NK-92 treated with Interleukin-12 subunit alpha and Interleukin-12 subunit beta, amount 100 ng/mL, for 24 hours (cell line): ENCODE measurements around the gene AGRN.
"Not testable (repeated sequence)": the region's sequence is repeated elsewhere in the genome, so short reads cannot be mapped to it uniquely, and the experiment has no call there.

Source experiments
- DNase-seq: peaks from one replicate; lab custom pipeline; 2025; lab: John Stamatoyannopoulos, UW

AGRN gene

DNA sequence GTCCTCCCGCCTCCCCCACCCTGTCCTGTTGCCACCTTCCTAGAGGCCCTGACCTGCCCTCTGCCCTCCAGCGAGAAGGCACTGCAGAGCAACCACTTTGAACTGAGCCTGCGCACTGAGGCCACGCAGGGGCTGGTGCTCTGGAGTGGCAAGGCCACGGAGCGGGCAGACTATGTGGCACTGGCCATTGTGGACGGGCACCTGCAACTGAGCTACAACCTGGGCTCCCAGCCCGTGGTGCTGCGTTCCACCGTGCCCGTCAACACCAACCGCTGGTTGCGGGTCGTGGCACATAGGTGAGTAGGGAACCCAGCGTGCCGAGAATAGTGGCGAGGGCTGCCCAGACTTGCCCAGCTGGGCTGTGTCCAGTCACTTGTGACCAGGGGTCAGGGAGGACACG, 33.8 kb downstream of the AGRN start:
- DNase-seq = no peak

DNA sequence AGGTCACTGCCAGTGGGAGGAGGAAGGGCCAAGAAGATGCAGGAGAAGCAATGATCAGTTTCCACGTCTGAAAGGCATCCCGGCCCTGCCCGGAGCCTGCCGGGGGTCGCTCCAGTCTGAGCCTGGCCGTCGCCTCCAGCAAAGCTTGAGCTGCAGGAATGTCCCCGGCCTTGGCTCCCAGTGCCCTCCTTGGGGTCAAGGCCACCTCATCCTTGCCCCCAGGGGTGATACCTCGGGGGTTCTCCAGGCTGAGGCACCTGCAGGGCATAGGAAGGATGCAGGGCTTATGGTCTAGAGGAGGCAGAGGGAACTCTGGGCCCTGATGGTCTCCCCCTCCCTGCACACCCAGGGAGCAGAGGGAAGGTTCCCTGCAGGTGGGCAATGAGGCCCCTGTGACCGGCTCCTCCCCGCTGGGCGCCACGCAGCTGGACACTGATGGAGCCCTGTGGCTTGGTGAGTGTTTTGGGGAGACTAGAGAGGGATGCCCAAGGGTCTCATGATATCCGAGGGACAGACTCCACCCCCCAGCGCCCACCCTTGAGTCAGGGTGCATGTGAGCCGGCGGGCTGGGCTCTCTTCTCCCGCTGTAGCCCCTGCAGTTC, 34.3 kb downstream of the AGRN start:
- DNase-seq = no peak

DNA sequence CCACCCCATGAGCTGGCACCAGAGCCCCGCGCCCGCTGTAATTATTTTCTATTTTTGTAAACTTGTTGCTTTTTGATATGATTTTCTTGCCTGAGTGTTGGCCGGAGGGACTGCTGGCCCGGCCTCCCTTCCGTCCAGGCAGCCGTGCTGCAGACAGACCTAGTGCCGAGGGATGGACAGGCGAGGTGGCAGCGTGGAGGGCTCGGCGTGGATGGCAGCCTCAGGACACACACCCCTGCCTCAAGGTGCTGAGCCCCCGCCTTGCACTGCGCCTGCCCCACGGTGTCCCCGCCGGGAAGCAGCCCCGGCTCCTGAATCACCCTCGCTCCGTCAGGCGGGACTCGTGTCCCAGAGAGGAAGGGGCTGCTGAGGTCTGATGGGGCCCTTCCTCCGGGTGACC, 35.1 kb downstream of the AGRN start:
- no peak for DNase-seq

DNA sequence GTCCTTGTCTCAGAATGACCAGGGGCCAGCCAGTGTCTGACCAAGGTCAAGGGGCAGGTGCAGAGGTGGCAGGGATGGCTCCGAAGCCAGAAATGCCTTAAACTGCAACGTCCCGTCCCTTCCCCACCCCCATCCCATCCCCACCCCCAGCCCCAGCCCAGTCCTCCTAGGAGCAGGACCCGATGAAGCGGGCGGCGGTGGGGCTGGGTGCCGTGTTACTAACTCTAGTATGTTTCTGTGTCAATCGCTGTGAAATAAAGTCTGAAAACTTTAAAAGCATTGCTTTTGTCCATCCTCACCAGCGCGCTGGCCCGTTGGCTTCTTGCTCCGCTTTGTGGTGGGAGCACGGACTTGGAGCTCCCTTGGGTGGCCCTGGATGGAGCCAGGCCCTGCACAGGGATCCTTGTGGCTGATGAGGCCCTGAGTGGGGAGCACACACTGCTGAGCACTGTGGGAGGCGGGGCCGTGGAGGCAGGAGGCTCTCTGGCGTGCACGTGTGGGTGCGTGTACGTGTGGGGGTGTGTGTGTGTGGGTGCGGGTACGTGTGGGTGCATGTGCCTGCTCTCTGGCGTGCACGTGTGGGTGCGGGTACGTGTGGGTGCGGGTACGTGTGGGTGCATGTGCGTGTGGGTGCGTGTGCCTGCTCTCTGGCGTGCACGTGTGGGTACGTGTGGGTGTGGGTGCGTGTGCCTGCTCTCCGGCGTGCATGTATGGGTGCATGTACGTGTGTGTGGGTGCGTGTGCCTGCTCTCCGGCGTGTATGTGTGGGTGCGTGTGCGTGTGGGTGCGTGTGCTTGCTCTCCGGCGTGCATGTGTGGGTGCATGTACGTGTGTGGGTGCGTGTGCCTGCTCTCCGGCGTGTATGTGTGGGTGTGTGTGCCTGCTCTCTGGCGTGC, 36.2 kb downstream of the AGRN start:
- DNase-seq = no peak

DNA sequence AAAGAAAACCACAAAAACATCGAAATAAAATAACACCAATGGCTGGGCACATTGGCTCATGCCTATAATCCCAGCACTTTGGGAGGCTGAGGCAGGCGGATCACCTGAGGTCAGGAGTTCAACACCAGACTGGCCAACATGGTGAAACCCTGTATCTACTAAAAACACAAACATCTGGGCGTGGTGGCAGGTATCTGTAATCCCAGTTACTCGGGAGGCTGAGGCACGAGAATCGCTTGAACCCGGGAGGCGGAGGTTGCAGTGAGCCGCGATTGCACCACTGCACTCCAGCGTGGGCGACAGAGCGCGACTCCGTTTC, 37.8 kb downstream of the AGRN start:
- DNase-seq = not testable (repeated sequence)

DNA sequence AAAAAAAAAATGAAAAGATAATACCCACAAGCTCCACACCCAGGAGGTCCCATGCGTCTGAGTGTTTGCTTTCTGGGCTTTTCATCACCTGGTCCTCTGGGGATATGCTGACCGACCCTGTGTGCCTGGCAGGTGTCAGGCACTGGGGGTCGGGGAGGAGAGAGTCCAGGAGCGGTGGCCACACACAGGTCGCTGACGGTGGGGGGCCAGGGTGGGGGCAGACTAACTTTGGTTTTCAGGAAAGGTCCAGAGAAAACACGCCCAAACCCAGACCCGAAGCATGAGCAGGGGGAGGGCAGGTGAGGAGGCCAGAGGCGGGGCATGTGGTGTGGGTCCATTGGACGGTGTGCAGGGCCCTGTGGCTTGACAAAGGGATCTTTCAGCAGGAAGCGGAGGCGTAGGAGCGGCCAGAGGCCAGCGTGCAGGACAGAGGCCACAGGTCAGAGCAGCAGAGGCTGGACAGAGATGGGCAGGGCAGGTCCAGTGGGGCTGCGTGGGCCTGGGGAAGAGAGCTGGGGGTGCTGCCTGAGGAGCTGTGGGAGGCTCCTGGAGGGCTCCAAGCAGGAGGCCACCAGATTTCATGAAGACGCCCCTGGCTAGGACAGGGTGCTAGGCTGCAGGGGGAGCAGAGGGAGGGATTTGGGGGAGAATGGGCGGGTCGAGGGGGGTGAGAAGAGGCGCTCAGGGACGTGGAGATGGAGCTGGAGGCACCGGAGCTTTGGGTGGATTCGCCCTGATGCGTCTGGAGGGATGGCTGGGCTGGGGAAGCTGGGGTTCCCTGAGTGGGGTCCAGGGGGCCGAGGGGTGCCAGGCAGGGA, 38.4 kb downstream of the AGRN start:
- no peak for DNase-seq

DNA sequence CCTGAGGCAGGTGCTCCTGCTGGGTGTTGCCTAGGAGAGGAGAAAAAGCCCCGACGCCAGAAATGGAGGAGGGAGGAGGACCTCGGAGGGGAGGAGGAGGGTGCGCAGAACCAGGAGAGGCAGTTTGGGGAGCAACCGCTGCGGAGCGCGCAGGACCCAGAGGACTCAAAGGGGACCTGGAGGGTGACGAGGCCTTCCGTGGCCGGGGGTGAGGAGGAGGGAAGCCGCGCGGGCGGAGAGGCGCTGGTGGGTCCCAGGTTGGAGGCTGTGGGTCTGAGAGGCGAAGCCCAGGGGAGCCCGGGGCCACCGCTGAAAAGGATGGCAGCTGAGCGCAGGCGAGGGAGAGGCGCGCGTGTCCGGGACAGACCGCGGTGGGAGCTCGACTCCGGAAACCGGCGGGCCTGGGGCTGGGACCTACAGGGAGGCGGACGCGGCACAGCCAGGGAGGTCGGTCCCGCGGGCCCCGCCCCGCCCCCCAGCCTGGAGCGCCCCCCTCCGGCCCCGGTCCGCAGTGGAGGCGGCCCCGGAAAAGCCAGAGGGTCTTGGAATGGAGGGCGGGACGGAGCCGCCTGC, 39.1 kb downstream of the AGRN start:
- DNase-seq = no peak

DNA sequence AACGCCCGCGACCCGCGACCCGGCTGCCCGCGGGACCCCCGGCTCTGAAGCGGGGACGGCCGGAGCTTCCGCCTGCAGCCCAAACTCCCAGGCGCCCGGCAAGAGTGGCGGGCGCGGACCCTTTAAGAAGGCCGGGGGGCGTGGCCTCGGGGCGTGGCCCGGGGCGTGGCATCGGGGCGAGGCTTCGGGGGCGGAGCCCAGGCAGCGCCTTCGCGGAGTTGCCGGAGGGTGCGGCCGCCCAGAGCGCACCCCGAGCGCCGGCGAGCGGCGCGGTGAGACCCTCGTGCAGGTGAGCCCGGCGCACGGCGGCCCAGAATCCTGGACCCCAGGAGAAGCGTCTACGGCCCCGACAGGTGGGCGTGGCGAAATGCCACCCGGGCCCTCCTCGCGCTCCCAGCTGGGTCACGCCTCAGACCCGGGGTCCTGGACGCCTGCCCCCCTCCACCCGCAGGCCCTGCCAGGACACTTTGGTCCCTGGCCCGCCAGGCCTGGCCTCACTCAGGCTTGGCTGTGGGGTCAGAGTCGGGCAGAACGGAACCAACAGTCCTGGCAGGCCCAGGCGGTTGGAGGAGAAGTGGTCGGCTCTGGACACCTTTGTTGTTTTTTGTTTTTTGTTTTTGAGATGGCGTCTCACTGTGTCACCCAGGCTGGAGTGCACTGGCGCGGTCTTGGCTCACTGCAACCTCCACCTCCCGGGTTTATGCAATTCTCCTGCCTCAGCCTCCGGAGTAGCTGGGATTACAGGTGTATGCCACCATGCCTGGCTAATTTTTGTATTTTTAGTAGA, 39.8 kb downstream of the AGRN start:
- peak; percentile 62 for DNase-seq

DNA sequence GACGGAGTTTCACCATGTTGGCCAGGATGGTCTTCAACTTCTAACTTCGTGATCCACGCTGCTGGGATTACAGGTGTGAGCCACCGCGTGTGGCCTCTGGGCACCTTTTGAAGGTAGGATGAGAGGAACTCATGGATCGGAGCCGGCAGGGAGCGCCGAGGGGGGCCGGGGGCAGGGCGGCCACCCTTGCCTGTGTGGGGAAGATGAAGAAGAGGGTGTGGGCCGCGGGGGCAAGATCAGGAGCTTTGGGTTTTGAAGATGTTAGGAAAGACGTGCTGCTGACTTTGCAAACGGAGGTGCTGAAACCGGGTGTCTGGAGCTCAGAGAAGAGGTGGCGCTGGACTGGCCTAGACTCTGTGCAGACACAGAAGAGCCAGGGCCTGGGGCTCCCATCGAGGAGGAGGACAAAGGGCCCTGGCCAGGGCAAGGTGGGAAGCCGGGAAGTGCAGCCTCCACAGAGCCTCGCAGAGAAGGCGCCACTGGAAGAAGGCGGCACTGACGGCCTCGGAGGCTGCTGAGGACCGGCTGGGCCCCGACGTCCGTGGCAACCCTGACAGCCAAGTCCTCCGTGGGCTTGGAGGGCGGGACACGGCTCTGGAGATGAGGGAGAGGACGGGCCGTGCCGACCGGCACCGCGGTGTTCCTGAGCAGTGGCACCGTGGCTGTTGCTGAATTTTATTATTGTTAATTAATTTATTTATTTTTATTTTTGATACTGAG, 40.5 kb downstream of the AGRN start:
- no peak for DNase-seq

DNA sequence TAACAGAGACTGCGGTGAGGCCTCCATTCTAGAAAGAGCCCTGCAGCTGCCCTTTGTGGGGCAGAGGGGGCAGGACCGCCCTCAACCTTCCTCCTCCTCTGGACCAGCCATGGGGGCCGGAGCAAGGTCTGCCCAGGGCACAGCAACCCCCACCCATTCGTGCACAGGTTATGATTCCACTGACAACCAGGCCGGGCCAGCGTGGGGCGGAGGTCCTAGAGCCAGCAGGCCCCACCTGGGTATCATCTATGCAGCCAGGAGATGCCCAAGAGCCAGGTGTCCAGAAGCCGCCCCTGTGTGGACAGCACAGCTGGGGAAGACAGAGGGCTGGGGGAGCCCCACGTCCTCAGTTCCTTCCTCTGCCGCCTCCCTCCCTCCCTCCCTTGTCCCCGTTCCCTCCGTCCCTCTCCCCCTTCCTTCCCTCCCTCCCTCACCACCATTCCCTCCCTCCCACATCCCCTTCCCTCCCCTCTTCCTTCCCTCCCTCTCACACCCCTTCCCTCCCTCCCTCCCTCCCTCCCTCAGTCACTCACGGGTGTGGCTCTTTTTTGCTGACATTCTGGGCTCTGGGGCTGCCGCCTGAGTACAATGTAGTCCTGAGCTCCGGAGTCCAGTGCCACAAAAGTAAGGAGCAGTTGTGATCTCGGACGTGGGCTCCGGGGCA, 41.9 kb downstream of the AGRN start:
- no peak for DNase-seq

DNA sequence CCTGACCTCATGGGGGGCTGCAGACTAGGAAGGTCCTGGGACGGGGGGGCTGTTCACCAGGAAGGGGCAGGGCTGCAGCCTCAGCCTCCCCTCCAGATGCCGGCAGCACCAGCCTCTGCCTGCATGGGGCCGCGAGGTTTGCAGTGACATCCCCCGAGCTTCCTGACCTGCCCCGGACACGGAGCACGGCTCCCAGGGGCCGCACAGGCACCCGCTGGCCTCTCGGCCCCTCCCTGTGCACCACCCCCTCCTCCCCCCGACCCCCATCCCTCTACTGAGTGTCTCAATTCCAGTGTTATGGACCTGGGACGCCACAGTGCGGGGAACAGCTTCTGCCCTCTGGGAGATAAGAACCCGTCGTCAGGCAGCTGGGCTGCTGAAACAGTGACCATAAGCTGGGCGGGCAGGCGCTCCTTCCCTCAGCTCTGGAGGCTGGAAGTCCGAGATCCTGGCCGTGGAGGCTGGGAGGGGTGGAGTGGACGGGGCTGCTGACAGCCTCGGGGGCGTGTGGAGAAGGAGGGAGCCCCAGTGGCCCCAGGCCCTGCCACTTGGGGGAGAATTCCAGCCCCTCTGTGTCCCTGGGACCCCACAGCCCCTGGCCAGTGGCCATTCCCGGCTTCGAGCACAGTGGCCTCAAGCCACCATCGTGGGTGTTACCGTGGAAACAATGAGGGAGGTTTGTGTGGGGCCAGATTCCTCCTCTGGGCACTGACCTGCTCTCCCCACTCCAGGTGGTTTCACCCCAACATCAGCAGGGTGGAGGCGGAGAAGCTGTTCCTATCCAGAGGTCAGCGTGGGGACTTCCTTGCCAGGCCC, 42.6 kb downstream of the AGRN start:
- DNase-seq = no peak

DNA sequence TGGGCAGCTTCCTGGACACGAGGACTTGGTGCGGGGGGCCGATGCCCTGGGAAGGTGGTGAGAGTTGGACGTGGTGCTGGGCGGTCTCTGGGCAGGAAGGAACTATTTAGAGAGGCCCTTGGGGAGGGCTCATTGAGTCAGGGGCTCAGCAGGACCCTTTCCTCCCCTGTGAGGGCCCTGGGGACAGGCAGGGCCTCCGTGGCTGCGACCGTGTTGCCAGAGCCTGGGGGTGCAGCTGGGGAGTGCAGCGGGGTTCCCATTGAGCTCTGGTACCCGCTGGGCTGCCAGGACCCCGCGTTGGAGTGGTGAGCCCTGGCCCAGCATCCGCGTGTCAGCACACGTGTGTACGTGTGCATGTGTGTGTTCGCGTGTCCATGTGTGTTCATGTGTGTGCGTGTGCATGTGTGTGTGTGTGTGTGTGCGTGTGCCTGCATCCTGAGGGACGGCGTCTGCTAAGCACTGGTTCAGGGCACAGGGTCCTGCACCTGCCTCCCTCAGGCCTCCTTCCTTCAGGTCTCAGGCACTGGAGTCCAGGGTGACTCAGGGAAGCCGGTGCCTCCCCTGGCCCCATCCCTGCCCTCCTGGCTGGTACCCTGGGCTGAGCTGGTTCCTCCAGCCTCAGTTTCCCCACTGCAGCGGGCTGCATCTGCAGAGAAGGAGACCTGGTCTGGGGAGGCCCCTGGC, 43.5 kb downstream of the AGRN start:
- no peak for DNase-seq

DNA sequence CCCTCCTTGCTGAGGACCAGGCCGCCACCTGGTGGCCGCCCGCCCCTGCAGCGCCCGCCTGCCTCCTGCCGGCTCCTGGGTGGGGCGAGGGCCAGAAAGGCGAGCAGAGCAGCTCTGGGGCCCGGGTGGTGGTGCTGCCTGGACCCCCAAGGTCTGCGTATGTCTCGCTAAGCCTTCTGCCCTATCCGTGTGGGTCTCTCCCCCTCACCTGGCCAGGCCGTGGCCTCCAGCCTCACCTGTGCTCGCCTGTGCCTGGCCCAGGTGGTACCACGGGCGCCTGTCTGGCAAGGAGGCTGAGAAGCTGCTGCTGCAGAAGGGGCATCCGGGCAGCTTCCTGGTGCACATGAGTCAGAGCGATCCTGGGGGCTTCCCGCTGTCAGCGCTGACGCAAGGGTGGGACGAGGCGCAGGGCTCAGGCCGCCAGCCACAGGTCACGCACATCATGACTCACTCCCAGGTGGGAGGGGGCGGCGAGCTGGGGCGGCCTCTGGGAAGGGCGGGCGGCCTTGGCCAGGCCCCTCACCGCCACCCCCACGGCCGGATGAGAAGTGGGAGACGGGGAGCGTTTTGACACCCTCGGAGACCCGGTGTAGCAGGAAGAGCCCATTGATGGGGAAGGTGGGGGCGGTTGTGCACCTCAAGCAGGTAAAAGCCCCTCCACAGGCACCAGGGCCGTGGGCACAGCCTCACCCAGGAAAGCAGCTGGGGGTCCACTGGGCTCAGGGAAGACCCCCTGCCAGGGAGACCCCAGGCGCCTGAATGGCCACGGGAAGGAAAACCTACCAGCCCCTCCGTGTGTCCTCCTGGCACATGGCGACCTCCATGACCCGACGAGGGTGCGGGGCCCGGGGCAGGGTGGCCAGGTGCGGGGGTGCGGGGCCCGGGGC, 44.3 kb downstream of the AGRN start:
- DNase-seq = peak; percentile 96

DNA sequence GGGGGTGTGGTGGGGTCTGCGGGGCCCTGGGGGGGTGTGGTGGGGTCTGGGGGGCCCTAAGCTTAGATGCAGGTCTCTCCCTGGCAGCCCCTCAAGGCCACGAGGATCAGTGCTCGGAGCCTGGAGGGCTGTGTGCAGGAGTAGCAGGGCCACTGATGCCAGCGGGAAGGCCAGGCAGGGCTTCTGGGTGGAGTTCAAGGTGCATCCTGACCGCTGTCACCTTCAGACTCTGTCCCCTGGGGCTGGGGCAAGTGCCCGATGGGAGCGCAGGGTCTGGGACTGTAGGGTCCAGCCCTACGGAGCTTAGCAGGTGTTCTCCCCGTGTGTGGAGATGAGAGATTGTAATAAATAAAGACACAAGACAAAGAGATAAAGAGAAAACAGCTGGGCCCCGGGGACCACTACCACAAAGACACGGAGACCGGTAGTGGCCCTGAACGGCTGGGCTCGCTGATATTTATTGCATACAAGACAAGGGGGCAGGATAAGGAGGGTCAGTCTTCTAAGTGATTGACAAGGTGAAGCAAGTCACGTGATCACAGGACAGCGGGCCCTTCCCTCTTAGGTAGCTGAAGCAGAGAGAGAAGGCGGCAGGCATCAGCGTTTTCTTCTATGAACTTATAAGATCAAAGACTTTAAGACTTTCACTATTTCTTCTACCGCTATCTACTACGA, 45.5 kb downstream of the AGRN start:
- no peak for DNase-seq

DNA sequence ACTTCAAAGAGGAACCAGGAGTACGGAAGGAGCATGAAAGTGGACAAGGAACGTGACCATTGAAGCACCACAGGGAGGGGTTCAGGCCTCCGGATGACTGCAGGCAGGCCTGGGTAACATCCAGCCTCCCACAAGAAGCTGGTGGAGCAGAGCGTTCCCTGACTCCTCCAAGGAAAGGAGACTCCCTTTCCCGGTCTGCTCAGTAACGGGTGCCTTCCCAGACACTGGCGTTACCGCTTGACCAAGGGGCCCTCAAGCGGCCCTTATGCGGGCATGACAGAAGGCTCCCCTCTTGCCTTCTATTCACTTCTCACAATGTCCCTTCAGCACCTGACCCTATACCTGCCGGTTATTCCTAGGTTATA, 46.0 kb downstream of the AGRN start:
- not testable (repeated sequence) for DNase-seq

DNA sequence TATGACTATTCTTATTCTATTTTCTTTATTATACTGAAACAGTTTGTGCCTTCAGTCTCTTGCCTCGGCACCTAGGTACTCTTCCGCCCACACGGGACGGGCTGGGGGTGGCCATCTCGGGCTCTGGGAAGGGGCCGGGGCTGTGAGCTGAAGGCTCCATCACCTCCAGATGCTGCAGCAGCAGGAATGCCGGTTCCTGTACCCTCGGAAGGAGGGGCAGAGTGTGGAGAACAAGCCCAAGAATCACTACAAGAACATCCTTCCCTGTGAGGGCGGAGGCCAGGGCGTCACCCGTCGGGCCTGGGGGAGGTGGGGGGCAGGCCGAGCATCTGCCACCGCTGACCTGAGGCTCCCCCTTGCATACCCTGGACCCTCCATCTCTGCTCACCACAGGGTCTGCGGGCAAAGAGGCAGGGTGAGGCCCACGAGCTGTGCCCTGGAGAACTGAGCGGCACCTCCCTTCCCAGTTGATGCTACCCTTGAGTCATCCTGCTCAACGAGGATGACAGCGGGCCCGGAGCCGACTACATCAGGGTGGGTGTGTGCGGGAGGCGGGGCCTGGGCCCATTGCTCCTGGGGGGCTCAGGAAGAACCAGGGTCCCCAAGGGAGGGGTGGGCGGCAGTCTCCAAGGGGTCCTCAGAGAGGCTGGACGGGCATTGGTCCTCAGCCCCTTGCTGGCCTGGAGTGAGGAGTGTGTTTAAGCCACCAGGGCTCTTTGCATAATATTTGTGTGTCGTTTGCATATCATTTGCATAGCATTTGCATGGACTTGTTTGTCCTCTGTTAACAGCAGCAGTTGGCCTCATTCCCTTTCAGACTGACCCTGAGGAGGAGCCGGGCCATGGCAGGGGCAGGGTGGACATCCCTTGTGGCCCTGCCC, 46.7 kb downstream of the AGRN start:
- DNase-seq = no peak
